Heart left ventricle (tissue), 16 donors: ENCODE measurements around the gene PDE1A. TPM values are rescaled to one million over a fixed set of nuclear protein-coding genes. Genes with fewer than 3 reads are reported as not detected.

ENCODE experiments used
- ATAC-seq, 4 donors: fragments of 200-7000 bp; cut with Tn5 transposase; one replicate each; pipeline ENCODE4 v1.9.1; 2020 to 2022; ENCODE audit warnings: moderate library complexity in 4 of 4, mild to moderate bottlenecking in 3 of 4, moderate number of reproducible peaks in 1 of 4
- DNase-seq, 5 donors: peaks; one replicate each; pipeline ENCODE4 v3.0.0-alpha.2; 2020
- H3K27ac ChIP-seq, 12 donors: fragments of 200-600 bp; sonication (generic) in 4 of 12; one replicate each; pipeline versions ENCODE4 v1.5.0 to v1.8.0; 2016 to 2022; ENCODE audit warnings: mild to moderate bottlenecking in 2 of 12
- H3K27me3 ChIP-seq, 9 donors: fragments of 200-600 bp; sonication (generic) in 2 of 9; one replicate each; pipeline versions ENCODE4 v1.5.1 to v1.8.0; 2016 to 2022; ENCODE audit warnings: mild to moderate bottlenecking in 3 of 9
- H3K36me3 ChIP-seq, 9 donors: fragments of 200-600 bp; sonication (generic) in 2 of 9; one replicate each; pipeline versions ENCODE4 v1.5.0 to v1.8.0; 2018 to 2022; ENCODE audit warnings: mild to moderate bottlenecking in 2 of 9
- H3K4me1 ChIP-seq, 12 donors: fragments of 200-600 bp; sonication (generic) in 4 of 12; one replicate each; pipeline versions ENCODE4 v1.5.0 to v1.8.0; 2016 to 2022; ENCODE audit warnings: mild to moderate bottlenecking in 3 of 12
- H3K4me3 ChIP-seq, 12 donors: fragments of 200-600 bp; sonication (generic) in 4 of 12; one replicate each; pipeline versions ENCODE4 v1.5.0 to v1.8.0; 2017 to 2022; ENCODE audit warnings: mild to moderate bottlenecking in 9 of 12, moderate library complexity in 4 of 12
- H3K9me3 ChIP-seq, 12 donors: fragments of 200-600 bp; sonication (generic) in 4 of 12; one replicate each; pipeline versions ENCODE4 v1.5.0 to v1.8.0; 2016 to 2022; ENCODE audit warnings: mild to moderate bottlenecking in 1 of 12
- CTCF ChIP-seq, 12 donors: fragments of 200-600 bp; sonication (generic) in 4 of 12; IDR thresholded peaks; one replicate each; pipeline versions ENCODE4 v1.5.0 to v1.8.0; 2018 to 2022; ENCODE audit warnings: antibody characterized with exemption in 12 of 12, mild to moderate bottlenecking in 5 of 12
- POLR2A ChIP-seq, 2 donors: fragments of 450-650 bp; IDR thresholded peaks; one replicate each; pipeline ENCODE4 v1.6.1; 2017; ENCODE audit warnings: antibody characterized with exemption in 2 of 2, mild to moderate bottlenecking in 2 of 2, moderate library complexity in 2 of 2
- WGBS, 4 donors: extraction: QIAGEN DNeasy Blood & Tissue Kit in 2 of 4; methylation state at CpG; one replicate each; pipeline versions ENCODE4 v1.1.5 to v1.1.7; 2013 to 2018; 5-methylcytosine and 5-hydroxymethylcytosine counted together
- intact Hi-C, 10 donors: fragments of 100-400 bp; cut with DNase I; formaldehyde crosslinking; loops; one replicate each; pipeline versions ENCODE4 v1.11.1 to v1.14.2; 2022
- polyA plus RNA-seq, 2 donors: library from polyadenylated mRNA; stranded (reverse); fragments of 200-250 nt; gene quantifications; one replicate each; pipeline ENCODE4 v1.2.3, GENCODE V29; 2013
- total RNA-seq, 9 donors: library from RNA; depleted of rRNA in 2 of 9; stranded (reverse); fragments of >200 nt in 2 of 9; fragmentation: NEBNext Ultra II Directional in 3 of 9; extraction: Animal tissue kit (Norgen Biotek cat#: 25700) in 3 of 9; gene quantifications; one replicate each; pipeline versions ENCODE4 v1.1.0 to v1.2.4, GENCODE V29; 2016 to 2023
- donor health status: ischemic (EF 13 %, LVEDD 7.1; RV severe dilation, severe dysfunction).
- donor health status: healthy with polysubstance abuse.
- donor health status: DM: no; HTN: yes; CAD: no.
- donor health status: DM: no; HTN: no; CAD: no.
- donor health status: ischemic (EF 25% LVEDD 6.9; RV normal size, moderate dysfunction).
- donor health status: ischemic (EF 25% LVEDD 5.7; RV mildly dilated, moderate dysfunction).
- donor health status: healthy.
- donor health status: DM: yes; HTN: yes; CAD: no.
- donor health status: ischemic (EF 35%, LVEDD 5.7; RV mildly dilated, moderate dysfunction).
- donor health status: nonischemic (EF 11% LVEDD 7.7; RV severe dilation, severe dysfunction).
- donor health status: DM: yes; HTN: yes; CAD: no.
- donor health status: PGD.
- donor health status: ischemic (EF 29% LVEDD 5.4; RV normal size, mild dysfunction).
- donor health status: nonischemic (EF 23%, LVEDD 6.1; RV moderate dilation, normal function).

PDE1A gene
- total and polyA plus RNA-seq, 11 donors, result 2.5 to 25.5 (median 5.5) TPM

DNA sequence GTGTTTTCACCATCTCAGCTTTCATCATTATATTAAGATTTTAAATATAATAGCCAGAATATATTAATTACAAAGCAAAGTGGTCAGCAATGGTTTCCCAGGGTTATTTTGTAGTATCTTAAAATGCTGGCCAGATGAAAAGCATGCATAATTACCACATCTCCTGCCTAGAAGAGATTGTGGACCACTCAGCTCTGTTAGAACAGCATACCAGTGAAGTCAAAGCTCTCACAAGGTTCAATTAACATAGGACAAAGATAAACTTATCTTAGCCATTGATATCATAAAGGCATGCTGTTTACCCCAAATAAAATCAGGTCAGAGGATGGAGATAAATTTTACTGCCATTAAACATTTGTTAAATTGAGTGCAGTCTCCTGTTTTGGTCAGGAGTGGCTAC, 19.3 kb upstream of the PDE1A start:
- TF ChIP-seq CTCF (IDR thresholded peaks at IDR 0.05) (no peak), POLR2A (IDR thresholded peaks at IDR 0.05) (no peak)
- intact Hi-C loops, result loop anchor here in 1 of 10 donors (10.0 kb wide), 1 partner anchor 169 kb away; no protein-coding TSS in a partner anchor
- peak; percentile 32 to 93 (median 72) for ATAC-seq

GRCh38 chr2:182445391-182445965, 18.6 kb upstream of the PDE1A start:
- intact Hi-C loops, result loop anchor here in 1 of 10 donors (10.0 kb wide), 1 partner anchor 169 kb away; no protein-coding TSS in a partner anchor
- no peak overlapping the region for H3K4me3 ChIP-seq
- ATAC-seq (no peak), DNase-seq (no peak)
- H3K27ac ChIP-seq, result peak overlapping the region in 4 of 12 donors; percentile 9 to 51 (median 21)
- H3K4me1 ChIP-seq, result peaks cover 0 to 37% (median 10%) of the 10 kb centered on the region in 12 donors
- no peaks in the 10 kb centered on the region for H3K27me3 ChIP-seq
- TF ChIP-seq CTCF (IDR thresholded peaks at IDR 0.05) (no peak), POLR2A (IDR thresholded peaks at IDR 0.05) (no peak)
- WGBS, 4 donors, result 43 to 57% (median 47%) methylated on average over 4 of the region's 4 CpGs
- no peaks in the 10 kb centered on the region for H3K36me3 ChIP-seq
- no peaks in the 10 kb centered on the region for H3K9me3 ChIP-seq

More for the DNA sequence above, 19.3 kb upstream of the PDE1A start:
- Histone ChIP-seq H3K4me1 (peaks cover 0 to 37% (median 10%) of the 10 kb centered on the region in 12 donors), H3K4me3 (no peak overlapping the region), H3K9me3 (no peaks in the 10 kb centered on the region), H3K27ac (peak overlapping the region in 4 of 12 donors; percentile 9 to 51 (median 21)), H3K36me3 (no peaks in the 10 kb centered on the region), H3K27me3 (no peaks in the 10 kb centered on the region)
- DNase-seq, result no peak

GRCh38 chr2:182444806-182445205, 18.0 kb upstream of the PDE1A start:
- H3K27ac ChIP-seq, result peak overlapping the region in 2 of 12 donors; percentile 31 to 51
- ATAC-seq (no peak), DNase-seq (no peak)
- 67 to 84% (median 76%) methylated on average over 2 of the region's 2 CpGs for WGBS, 4 donors
- no peaks in the 10 kb centered on the region for H3K9me3 ChIP-seq
- peaks cover 0 to 37% (median 10%) of the 10 kb centered on the region in 12 donors for H3K4me1 ChIP-seq
- no peak overlapping the region for H3K4me3 ChIP-seq
- H3K27me3 ChIP-seq, result no peaks in the 10 kb centered on the region
- intact Hi-C loops, result loop anchor here in 1 of 10 donors (10.0 kb wide), 1 partner anchor 170 kb away; no protein-coding TSS in a partner anchor
- TF ChIP-seq POLR2A (IDR thresholded peaks at IDR 0.05), result no peak
- TF ChIP-seq CTCF (IDR thresholded peaks at IDR 0.05), result no peak
- H3K36me3 ChIP-seq, result no peaks in the 10 kb centered on the region

DNA sequence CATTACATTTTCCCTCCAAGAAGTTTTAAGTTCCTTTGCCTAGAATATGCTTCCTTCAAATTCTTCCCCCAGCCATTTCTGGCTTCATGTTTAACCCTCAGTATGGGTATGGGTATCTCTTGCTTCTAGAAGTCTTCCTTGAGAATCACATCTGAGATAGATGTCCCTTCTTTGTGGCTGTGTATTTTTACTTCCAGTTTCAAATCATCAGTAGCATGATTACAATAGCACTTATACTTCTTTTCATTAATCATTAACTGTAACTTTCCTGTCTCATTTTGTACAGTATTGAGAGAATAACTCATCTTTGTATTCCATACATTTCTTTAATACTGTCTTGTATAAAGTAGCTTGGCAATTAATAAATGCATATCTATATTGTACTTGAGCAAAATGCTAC, 17.3 kb upstream of the PDE1A start:
- Histone ChIP-seq H3K27me3 (no peaks in the 10 kb centered on the region), H3K27ac (no peak overlapping the region), H3K9me3 (no peaks in the 10 kb centered on the region), H3K36me3 (no peaks in the 10 kb centered on the region), H3K4me1 (peaks cover 0 to 37% (median 10%) of the 10 kb centered on the region in 12 donors), H3K4me3 (no peak overlapping the region)
- DNase-seq (no peak), ATAC-seq (no peak)
- intact Hi-C loops, result loop anchor here in 1 of 10 donors (10.0 kb wide), 1 partner anchor 171 kb away; no protein-coding TSS in a partner anchor
- TF ChIP-seq POLR2A (IDR thresholded peaks at IDR 0.05), result no peak
